Measurements from ENCODE around the gene HFE.

HFE gene

GRCh38 chr6:26133730-26134129, 46.5 kb downstream of the HFE start:
- DNase-seq (ENCODE audit: low read depth in 3 of 3), result no peak

DNA sequence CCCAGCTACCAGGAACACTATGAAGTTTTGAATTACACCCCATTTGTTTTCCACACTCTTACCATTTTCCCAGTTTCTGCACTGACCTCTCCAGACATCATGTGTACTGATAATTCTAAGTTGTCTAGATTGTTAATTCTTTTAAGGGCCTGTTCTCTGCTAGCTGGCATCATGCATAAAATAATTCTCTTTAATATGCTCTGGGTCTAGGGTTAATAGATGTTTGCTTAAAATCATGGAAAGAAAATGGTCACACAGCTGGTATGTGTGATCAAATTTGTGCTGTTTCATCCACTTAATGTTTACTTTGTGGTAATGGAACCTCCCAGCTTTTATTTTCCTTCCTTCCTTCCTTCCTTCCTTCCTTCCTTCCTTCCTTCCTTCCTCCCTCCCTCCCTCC, 49.1 kb downstream of the HFE start:
- no peak for DNase-seq (ENCODE audit: low read depth in 3 of 3)

- DNase-seq (ENCODE audit: low read depth in 3 of 3), result no peak
These were observed 53.2 kb downstream of the HFE start for GRCh38 chr6:26140254-26140966.

GRCh38 chr6:26140967-26141294, 53.7 kb downstream of the HFE start:
- DNase-seq (ENCODE audit: low read depth in 3 of 3), result no peak

DNA sequence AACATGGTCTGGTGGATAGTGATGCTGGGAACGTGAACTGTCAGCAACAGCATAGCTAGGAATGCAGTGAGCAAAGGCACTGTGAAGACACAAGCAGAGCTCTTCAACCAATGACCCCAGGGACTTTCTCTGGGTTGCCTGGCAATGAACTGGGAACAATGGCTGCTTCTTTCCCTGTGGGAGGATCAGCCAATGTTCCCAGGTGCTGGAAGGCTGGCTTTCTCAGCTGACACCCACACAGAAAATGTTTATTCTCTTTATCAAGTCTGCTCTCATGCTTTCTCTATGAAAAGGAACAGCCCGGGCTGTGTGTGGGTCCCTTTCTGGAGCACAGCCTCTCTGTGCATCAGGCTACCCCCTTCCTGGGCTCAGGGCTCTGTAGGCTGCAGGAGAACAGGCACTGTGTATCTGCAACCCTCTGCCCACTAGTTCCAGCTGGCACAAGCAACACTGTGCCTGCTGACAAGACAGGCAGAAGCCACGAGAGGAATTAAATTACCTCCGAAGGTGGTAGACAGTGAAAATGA, 54.2 kb downstream of the HFE start:
- DNase-seq (ENCODE audit: low read depth in 3 of 3), result no peak

DNA sequence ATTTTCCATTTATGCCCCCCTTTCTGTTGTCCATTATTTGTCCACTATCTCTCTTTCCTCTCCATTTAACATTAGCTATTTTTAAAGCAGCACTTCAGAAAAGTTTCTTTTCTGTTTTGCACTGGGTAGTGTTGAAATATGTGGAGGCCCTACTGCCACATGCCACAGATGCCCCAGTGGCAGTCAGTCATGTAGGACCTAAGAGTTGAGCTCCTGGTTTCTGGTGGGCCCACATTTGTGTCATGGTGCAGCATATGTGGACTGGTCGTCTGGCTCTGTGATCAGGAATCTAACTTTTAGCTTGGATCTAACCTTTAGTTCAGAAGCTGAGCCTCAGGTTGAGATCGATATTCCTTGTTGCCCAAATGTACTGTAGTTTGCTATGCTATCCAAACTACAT, 54.8 kb downstream of the HFE start:
- no peak for DNase-seq (ENCODE audit: low read depth in 3 of 3)
